Skeletal muscle satellite cell (primary cell): ENCODE data around the gene TSEN15.
"Not testable (repeated sequence)": the region's sequence is repeated elsewhere in the genome, so short reads cannot be mapped to it uniquely, and the experiment has no call there.

ENCODE experiments used
- H3K27me3 ChIP-seq: 2 replicates; pipeline ENCODE4 v1.7.0; 2013; ENCODE audit warnings: low read length; ENCODE audit not compliant: control insufficient read depth, insufficient read depth
- H3K36me3 ChIP-seq: 2 replicates; pipeline ENCODE4 v1.7.0; 2013; ENCODE audit warnings: mild to moderate bottlenecking, control low read depth, low read length; ENCODE audit not compliant: insufficient read depth
- H3K4me1 ChIP-seq: 2 replicates; pipeline ENCODE4 v1.7.0; 2013; ENCODE audit warnings: low read length; ENCODE audit not compliant: control insufficient read depth, insufficient read depth
- H3K4me2 ChIP-seq: 2 replicates; pipeline ENCODE4 v1.7.0; 2013; ENCODE audit warnings: mild to moderate bottlenecking, low read length
- H3K4me3 ChIP-seq: 2 replicates; pipeline ENCODE4 v1.7.0; 2013; ENCODE audit warnings: low read length
- H3K9ac ChIP-seq: 2 replicates; pipeline ENCODE4 v1.7.0; 2013; ENCODE audit warnings: mild to moderate bottlenecking, low read depth, low read length, moderate library complexity
- H3K9me3 ChIP-seq: replicated peaks from 2 replicates; pipeline ENCODE4 v1.7.0; 2013; ENCODE audit warnings: mild to moderate bottlenecking, control low read depth, low read length

TSEN15 gene

DNA sequence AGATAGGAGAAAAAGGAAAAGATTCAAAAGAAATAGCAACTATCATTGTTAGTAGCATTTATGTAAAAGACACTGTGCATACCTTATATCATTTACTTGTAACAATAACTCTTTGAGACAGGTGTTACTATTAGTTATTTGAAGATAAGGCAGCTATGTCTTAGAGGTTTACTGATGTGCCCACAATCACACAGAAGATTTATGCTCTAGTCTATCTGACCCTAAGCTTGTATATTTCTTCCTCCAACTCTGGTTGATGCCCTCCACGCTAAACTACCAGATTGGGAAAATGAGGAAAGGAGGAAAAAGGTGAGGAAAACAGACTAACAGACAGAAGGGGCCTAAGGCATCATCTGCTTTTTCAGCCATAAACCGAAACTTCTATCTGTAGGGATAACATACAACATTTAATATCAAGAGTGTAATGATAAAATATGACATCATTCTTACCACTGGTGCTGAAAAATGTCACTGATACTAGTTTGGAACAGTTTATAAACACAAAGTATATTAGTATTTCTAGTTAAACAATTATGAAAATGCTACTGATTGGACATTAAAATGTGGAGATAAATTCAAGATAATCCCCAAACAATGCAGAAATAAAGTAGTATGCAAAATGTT lies 19.1 kb upstream of the TSEN15 start:
- H3K36me3 ChIP-seq = no peaks in the 10 kb centered on the region
- no peaks in the 10 kb centered on the region for H3K27me3 ChIP-seq
- H3K9ac ChIP-seq = no peak overlapping the region
- no peak overlapping the region for H3K4me2 ChIP-seq
- no peaks in the 10 kb centered on the region for H3K9me3 ChIP-seq
- H3K4me3 ChIP-seq = no peak overlapping the region
- H3K4me1 ChIP-seq = peaks cover 9% of the 10 kb centered on the region

DNA sequence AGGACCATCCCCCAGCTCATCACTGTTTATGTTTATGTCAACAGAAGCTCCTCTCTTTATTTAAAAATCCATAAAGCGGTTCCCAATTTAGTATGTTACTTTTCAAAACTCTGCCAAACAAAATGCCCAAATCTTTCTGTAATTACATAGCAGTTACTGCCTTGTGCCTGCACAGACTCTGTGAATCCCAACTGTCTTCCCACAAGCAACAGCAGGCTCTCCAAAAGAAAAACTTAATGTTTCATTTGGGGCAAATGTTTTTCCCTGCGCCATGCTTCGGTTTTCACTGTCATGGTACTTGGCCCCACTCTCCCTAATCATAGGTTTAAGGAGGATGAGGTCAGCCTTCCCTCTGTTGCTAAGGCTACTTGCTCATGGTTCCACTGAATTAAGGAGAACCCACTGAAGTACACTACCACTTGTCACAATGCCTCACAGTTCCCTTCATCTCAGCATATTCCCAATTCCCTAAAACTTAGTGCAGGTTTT lies 18.6 kb upstream of the TSEN15 start:
- Histone ChIP-seq H3K27me3 (no peaks in the 10 kb centered on the region), H3K4me1 (peaks cover 14% of the 10 kb centered on the region), H3K36me3 (no peaks in the 10 kb centered on the region), H3K9ac (no peak overlapping the region), H3K4me3 (no peak overlapping the region), H3K4me2 (no peak overlapping the region), H3K9me3 (no peaks in the 10 kb centered on the region)

DNA sequence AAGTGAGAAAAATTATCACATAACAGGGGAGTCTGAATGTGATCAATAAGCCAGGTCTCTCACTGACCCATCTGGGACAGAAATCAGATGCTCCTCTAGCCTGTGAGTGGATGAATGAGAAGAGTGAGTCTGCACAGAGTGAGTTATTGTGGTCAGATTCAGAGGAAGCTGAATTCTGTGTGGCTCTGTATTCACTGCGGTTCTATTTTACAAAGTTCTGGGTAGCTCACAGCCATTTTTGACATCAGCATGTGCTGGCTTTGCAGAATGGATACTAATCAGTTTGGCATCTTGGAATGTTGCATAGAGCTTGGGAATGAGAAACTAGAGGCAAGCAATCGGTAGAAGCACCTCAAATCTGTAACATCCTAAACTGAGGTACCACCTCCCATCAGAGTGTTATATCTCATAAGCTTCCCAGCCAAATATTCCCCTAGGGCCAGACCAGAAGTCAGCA lies 17.8 kb upstream of the TSEN15 start:
- Histone ChIP-seq H3K9me3 (no peaks in the 10 kb centered on the region), H3K36me3 (no peaks in the 10 kb centered on the region), H3K4me2 (no peak overlapping the region), H3K27me3 (no peaks in the 10 kb centered on the region), H3K4me3 (no peak overlapping the region), H3K9ac (no peak overlapping the region), H3K4me1 (peaks cover 14% of the 10 kb centered on the region)

DNA sequence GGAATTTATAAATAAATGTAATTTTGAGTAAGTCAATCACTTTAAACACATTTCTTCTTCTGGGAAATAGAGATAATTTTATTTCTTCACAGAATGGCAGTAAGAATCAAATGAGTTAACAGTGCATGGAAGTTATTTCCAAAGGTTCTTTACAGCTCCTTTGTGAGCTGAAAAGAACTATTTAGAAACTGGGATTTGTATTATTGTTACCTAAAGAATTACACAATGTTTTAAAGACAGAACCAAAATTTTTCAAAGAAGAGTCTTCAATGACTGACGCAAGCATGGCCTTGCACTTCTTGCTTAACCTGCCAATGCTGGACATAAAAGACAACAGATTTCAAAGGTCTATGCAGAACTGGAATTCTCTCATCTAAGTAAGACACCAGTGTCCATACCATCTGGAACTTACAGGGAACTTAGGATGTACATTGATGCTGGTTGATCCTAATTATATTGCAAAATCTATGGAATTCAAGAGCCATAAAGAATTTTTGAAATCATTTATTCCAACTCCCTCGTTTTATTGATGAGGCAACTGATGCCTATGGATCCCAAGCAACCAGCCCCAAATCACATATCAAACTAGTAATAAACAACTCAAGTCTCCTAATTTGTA lies 16.7 kb upstream of the TSEN15 start:
- H3K36me3 ChIP-seq = no peaks in the 10 kb centered on the region
- no peaks in the 10 kb centered on the region for H3K9me3 ChIP-seq
- no peak overlapping the region for H3K4me2 ChIP-seq
- peaks cover 14% of the 10 kb centered on the region for H3K4me1 ChIP-seq
- H3K27me3 ChIP-seq = no peaks in the 10 kb centered on the region
- H3K4me3 ChIP-seq = no peak overlapping the region
- no peak overlapping the region for H3K9ac ChIP-seq

DNA sequence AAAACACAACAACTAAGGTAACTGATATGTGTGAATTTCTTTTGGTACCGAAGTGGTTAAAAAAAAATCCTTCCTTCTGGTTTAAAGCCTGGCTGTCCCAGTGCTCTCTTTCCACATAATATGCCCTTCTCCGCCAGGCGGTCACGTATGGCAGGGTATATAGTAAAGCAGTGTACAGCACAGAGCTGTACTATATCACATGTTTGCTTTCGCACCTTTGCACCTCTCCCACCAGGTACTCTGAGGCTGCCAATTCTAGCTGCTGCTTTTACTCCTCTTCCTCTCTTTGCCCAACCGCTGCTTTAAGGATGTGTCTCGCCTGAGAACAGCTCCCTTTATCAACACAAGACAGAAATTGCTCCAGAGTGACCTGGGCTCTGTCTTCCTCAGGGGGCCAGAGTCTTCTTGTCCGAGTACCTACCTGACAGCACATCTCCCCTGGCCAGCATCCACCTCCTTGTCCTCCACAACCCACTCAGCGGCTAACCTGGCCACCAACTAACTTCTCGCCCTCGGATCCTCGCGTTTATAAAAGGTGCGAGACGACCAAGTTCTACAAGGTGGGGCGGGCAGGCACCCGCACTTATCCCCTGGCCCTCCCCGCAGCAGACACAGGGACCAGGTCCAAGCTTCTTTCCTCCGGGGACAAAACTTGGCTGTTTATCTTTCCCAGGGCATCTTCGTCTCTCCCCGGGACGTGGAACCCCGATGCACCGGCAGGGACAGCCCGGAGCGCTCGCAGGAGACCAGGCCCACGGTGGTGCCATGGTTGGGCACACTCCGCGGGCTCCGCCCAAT lies 15.6 kb upstream of the TSEN15 start:
- peak overlapping the region; percentile 72 for H3K9ac ChIP-seq
- H3K4me2 ChIP-seq = peak overlapping the region; percentile 100
- H3K4me1 ChIP-seq = peaks cover 14% of the 10 kb centered on the region
- H3K27me3 ChIP-seq = no peaks in the 10 kb centered on the region
- no peaks in the 10 kb centered on the region for H3K36me3 ChIP-seq
- peak overlapping the region; percentile 89 for H3K4me3 ChIP-seq
- H3K9me3 ChIP-seq = no peaks in the 10 kb centered on the region

DNA sequence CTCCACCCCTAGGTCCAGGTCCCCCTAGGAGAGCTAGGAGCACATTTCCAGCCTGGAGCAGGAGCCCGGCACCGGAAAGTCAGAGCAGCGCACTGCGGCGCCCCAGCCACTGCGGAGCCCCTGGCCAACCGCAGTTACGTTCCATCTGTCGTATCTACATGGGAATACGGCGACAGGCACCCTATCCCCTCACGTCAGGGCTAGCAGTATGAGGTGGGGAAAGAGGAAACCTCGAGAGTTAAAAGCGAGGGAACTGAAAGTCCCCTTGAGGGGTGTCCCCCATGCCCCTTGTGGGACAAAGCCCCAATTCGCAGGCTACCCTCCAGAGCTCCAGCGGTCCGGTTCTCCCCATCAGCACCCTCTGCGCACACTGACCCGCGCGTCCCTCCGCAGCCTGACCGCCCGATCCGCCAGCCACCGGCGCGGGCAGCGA lies 15.0 kb upstream of the TSEN15 start:
- Histone ChIP-seq H3K9me3 (no peaks in the 10 kb centered on the region), H3K27me3 (no peaks in the 10 kb centered on the region), H3K4me1 (peaks cover 14% of the 10 kb centered on the region), H3K4me2 (peak overlapping the region; percentile 100), H3K9ac (peak overlapping the region; percentile 72), H3K4me3 (peak overlapping the region; percentile 89), H3K36me3 (no peaks in the 10 kb centered on the region)

DNA sequence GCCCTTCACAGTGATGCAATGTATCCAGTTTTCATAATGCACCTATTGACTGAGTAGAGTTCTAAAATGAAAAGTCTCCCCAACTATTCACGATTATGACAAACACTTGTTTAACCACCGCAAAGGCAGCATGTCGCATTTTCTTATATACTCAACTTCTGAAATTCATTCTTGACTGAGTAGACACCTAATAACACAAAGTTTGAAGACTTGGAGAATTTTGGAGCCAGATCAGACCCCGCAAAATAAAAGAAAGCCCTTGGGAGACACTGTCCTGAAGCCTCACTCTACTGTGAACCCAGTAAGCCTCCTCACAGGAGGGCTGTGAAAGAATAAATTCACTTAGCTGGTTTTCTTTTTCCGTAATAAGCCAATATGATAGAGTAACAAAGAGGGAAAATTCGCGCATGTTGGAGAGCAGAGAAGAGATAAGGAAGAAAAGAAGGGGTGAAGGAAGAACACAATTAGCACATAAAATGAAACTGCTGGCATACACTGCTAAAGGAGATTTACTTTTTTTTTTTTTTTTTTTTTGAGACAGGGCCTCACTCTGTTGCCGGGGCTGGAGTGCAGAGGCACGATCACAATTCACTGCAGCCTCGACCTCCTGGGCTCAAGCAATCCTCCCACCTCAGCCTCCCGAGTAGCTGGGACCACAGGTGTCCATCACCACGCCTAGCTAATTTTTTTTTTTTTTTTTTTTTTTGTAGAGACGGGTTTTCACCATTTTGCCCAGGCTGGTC lies 13.5 kb upstream of the TSEN15 start:
- Histone ChIP-seq H3K4me2 (peak overlapping the region; percentile 100), H3K27me3 (no peaks in the 10 kb centered on the region), H3K9ac (peak overlapping the region; percentile 72), H3K4me3 (peak overlapping the region; percentile 89), H3K9me3 (no peaks in the 10 kb centered on the region), H3K4me1 (peaks cover 14% of the 10 kb centered on the region), H3K36me3 (no peaks in the 10 kb centered on the region)

DNA sequence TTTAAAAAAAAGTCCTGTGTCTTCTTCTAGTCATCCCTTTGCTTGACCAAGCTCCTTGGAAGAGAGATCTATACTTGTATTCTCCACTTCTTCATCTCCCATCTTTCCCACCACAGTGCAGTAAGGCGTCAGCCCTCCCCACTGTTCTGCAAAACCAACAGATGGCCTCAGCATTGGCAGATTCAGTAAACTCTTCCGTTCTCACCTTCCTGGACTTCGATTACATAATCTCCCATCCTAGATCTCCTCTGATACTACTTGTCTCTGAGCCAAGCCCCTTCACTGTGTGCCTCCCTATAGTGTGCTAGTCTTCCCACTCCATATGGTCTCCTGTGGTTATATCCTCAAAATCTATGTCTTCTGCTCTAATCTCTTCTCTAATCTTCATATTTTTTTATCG lies 12.4 kb upstream of the TSEN15 start:
- H3K9ac ChIP-seq = no peak overlapping the region
- no peaks in the 10 kb centered on the region for H3K36me3 ChIP-seq
- no peak overlapping the region for H3K4me2 ChIP-seq
- H3K4me1 ChIP-seq = peaks cover 14% of the 10 kb centered on the region
- H3K27me3 ChIP-seq = no peaks in the 10 kb centered on the region
- no peaks in the 10 kb centered on the region for H3K9me3 ChIP-seq
- H3K4me3 ChIP-seq = no peak overlapping the region

DNA sequence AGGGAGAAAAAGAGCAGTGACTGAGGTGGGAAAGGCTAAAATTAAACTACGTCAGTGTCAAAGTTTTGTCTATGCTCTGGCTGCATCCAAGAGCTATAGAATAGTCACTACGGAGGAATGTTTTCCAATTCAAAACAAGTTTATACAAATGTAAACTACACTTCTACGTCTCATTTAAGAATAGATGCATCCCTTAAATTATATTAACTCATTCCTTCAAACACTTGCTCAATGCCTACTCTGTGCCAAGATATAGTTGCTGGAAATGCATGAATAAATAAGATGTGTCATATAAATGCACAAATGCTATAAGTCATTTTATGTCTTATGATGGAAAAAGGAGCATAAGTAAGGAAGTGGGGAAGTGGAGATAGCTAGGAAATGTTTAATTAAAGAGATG lies 9.8 kb upstream of the TSEN15 start:
- Histone ChIP-seq H3K4me2 (no peak overlapping the region), H3K9me3 (no peaks in the 10 kb centered on the region), H3K4me3 (no peak overlapping the region), H3K27me3 (no peaks in the 10 kb centered on the region), H3K4me1 (peaks cover 8% of the 10 kb centered on the region), H3K9ac (no peak overlapping the region), H3K36me3 (no peaks in the 10 kb centered on the region)

DNA sequence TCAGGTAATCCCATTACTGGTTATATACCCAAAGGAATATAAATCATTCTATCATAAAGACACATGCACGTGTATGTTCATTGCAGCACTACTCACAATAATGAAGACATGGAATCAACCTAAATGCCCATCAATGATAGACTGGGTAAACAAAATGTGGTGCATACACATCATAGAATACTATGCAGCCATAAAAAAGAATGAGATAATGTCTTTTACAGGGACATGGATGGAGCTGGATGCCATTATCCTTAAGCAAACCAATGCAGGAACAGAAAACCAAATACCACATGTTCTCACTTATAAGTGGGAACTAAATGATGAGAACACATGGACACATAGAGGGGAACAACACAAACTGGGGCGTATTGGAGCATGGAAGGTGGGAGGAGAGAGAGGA lies 8.2 kb upstream of the TSEN15 start:
- not testable (repeated sequence) for H3K9ac ChIP-seq, H3K4me3 ChIP-seq, H3K4me2 ChIP-seq, H3K36me3 ChIP-seq, H3K9me3 ChIP-seq, H3K27me3 ChIP-seq, H3K4me1 ChIP-seq
